Measurements from ENCODE around the gene CSMD2. TPM values are rescaled to one million over a fixed set of nuclear protein-coding genes. Genes with fewer than 3 reads are reported as not detected.

The CSMD2 gene
- total RNA-seq, 4 donors from 2014 or later, result 0.16 to 1.00 (median 0.27) TPM; not detected in 1

DNA sequence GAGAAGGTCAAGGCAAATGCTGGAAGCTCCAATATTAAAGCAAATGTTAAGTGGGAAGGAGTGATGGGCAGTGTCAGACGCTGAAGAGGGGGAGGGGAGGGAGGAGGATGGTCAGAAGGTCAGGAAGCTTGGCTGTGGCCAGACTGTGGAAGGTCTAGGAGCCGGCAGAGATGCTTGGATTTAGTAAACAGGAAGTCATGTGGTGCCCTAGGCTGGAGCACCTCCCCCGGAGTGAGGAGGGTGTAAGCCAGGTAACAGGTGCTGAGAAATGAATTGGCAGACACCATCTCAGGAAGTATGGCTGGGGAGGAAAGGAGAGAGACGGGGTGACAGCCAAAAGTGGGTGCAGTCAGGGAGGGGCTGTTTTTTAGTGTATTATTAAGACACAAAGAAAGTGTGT, 17.7 kb downstream of the CSMD2 start:
- intact Hi-C loops (cut with DNase I; ENCODE audit: low total_unique reads), result no loop called here
- in situ Hi-C loops (cut with MboI; ENCODE audit: low pct_ligation_motif_present in 1 of 4, low pct_unique_long_range_greater_than_20kb in 1 of 4, low sequenced_read_pairs in 3 of 4), result no loop called here
- H3K36me3 ChIP-seq, result no peaks in the 10 kb centered on the region
- no peaks in the 10 kb centered on the region for H3K4me1 ChIP-seq
- TF ChIP-seq EP300 (IDR thresholded peaks at IDR 0.05; ENCODE audit: low read depth) (no peak), POLR2A (IDR thresholded peaks at IDR 0.05) (no peak), POLR2AphosphoS5 (IDR thresholded peaks at IDR 0.05) (no peak)
- TF ChIP-seq, protein P1, sequence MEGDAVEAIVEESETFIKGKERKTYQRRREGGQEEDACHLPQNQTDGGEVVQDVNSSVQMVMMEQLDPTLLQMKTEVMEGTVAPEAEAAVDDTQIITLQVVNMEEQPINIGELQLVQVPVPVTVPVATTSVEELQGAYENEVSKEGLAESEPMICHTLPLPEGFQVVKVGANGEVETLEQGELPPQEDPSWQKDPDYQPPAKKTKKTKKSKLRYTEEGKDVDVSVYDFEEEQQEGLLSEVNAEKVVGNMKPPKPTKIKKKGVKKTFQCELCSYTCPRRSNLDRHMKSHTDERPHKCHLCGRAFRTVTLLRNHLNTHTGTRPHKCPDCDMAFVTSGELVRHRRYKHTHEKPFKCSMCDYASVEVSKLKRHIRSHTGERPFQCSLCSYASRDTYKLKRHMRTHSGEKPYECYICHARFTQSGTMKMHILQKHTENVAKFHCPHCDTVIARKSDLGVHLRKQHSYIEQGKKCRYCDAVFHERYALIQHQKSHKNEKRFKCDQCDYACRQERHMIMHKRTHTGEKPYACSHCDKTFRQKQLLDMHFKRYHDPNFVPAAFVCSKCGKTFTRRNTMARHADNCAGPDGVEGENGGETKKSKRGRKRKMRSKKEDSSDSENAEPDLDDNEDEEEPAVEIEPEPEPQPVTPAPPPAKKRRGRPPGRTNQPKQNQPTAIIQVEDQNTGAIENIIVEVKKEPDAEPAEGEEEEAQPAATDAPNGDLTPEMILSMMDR (IDR thresholded peaks at IDR 0.05), result no peak
- no peak overlapping the region for H3K4me3 ChIP-seq
- no peak overlapping the region for H3K27ac ChIP-seq
- no peaks in the 10 kb centered on the region for H3K27me3 ChIP-seq
- 0 to 15% methylated on average over 3 to 4 of the region's 4 CpGs for WGBS, 2 donors (ENCODE audit: low coverage in 1 of 2)
- H3K9me3 ChIP-seq, result no peaks in the 10 kb centered on the region
- DNase-seq, result no peak

DNA sequence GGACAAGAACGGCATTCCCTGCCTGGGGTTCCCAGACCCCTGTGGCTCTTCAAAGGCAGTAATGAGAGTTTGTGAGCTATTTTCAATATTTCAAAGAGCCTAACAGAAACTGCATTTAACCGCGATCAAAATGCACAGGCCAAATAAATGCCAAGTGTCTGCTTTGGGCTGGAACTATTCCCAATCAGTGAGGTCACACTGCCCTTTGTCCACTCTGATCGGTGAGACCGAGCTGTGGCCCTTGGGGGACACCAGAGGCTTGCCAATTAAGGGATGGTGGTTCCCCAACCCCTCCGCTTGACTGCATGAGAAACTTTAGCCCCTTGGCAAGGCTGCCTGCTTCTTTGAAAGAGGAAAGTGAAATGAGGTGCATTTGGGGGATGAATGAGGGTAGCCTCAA, 20.3 kb downstream of the CSMD2 start:
- Histone ChIP-seq H3K4me3 (no peak overlapping the region), H3K9me3 (no peaks in the 10 kb centered on the region), H3K27ac (no peak overlapping the region), H3K4me1 (no peaks in the 10 kb centered on the region), H3K27me3 (no peaks in the 10 kb centered on the region), H3K36me3 (no peaks in the 10 kb centered on the region)
- WGBS, 2 donors (ENCODE audit: low coverage in 1 of 2), result 64 to 66% methylated on average over 4 to 6 of the region's 6 CpGs
- no peak for DNase-seq
- in situ Hi-C loops (cut with MboI; ENCODE audit: low pct_ligation_motif_present in 1 of 4, low pct_unique_long_range_greater_than_20kb in 1 of 4, low sequenced_read_pairs in 3 of 4) (no loop called here), intact Hi-C loops (cut with DNase I; ENCODE audit: low total_unique reads) (no loop called here)
- no peak for TF ChIP-seq POLR2AphosphoS5 (IDR thresholded peaks at IDR 0.05)
- no peak for TF ChIP-seq POLR2A (IDR thresholded peaks at IDR 0.05)
- no peak for TF ChIP-seq EP300 (IDR thresholded peaks at IDR 0.05; ENCODE audit: low read depth)
- TF ChIP-seq, protein P1 (IDR thresholded peaks at IDR 0.05), result no peak

DNA sequence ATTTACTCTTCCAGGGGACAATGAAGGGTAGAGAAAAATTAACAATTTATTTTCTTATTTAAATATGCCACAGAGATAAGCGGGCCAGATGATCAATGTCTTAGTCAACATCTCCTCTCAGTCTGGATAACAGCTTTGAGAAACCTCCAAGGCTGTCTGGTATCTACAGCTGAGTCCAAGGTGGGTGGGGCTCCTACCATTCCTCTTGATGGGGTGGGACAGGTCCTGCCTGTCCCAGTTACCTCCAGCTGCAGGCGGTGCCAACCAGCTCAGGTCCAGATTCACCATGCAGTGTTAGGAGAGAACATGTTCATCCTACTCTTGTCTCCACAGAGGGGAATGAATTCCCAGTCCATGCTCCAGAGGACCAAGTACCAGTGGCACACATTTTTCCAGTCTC, 21.1 kb downstream of the CSMD2 start:
- TF ChIP-seq, protein P1 (IDR thresholded peaks at IDR 0.05), result no peak
- no peak for TF ChIP-seq POLR2AphosphoS5 (IDR thresholded peaks at IDR 0.05)
- TF ChIP-seq EP300 (IDR thresholded peaks at IDR 0.05; ENCODE audit: low read depth), result no peak
- no peak for TF ChIP-seq POLR2A (IDR thresholded peaks at IDR 0.05)
- no peaks in the 10 kb centered on the region for H3K36me3 ChIP-seq
- intact Hi-C loops (cut with DNase I; ENCODE audit: low total_unique reads), result no loop called here
- no peak overlapping the region for H3K27ac ChIP-seq
- WGBS, 2 donors (ENCODE audit: low coverage in 1 of 2), result 78% methylated on average over 2 of the region's 2 CpGs; no CpG with 5 or more reads in 1 of the 2 donors
- no peaks in the 10 kb centered on the region for H3K27me3 ChIP-seq
- in situ Hi-C loops (cut with MboI; ENCODE audit: low pct_ligation_motif_present in 1 of 4, low pct_unique_long_range_greater_than_20kb in 1 of 4, low sequenced_read_pairs in 3 of 4), result no loop called here
- H3K4me3 ChIP-seq, result no peak overlapping the region
- no peaks in the 10 kb centered on the region for H3K9me3 ChIP-seq
- no peaks in the 10 kb centered on the region for H3K4me1 ChIP-seq
- no peak for DNase-seq

DNA sequence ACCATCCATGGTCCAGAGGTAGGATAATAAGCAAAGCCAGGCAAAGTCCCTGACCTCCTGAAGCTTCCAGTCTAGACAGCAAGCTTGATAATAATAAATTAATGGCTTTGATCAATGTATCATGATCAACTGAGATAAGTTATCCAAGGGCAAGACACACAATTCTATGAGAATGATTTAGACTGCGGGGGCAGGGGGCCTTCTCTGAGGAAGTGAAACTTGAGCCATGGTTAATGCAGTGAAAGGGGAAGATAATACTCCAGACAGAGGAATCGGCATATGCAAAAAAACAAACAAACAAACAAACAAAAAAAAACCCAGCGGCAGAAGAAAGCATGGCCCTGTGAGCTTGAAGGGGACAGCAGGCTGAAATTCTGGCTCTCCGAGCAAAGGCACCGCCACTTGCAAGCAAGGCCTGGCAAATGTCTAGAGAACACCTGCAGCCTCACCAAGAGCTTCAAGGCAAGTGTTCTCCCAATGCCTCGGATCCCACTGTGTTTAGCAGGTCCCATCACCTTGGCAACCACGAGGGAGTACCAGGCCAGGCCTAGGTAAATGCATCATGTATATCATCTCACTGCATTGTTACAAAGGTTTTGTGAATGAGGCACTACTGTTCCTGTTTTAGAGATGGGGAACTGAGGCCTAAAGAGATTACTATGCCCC, 24.9 kb downstream of the CSMD2 start:
- 64% methylated on average over 7 of the region's 7 CpGs; no CpG with 5 or more reads in 1 of the 2 donors for WGBS, 2 donors (ENCODE audit: low coverage in 1 of 2)
- intact Hi-C loops (cut with DNase I; ENCODE audit: low total_unique reads) (no loop called here), in situ Hi-C loops (cut with MboI; ENCODE audit: low pct_ligation_motif_present in 1 of 4, low pct_unique_long_range_greater_than_20kb in 1 of 4, low sequenced_read_pairs in 3 of 4) (no loop called here)

More for the DNA sequence above, 24.9 kb downstream of the CSMD2 start:
- Histone ChIP-seq H3K4me3 (no peak overlapping the region), H3K27me3 (no peaks in the 10 kb centered on the region), H3K4me1 (no peaks in the 10 kb centered on the region), H3K36me3 (no peaks in the 10 kb centered on the region), H3K9me3 (no peaks in the 10 kb centered on the region), H3K27ac (no peak overlapping the region)
- DNase-seq, result no peak
- TF ChIP-seq, protein P1 (IDR thresholded peaks at IDR 0.05), result no peak
- TF ChIP-seq POLR2A (IDR thresholded peaks at IDR 0.05) (no peak), EP300 (IDR thresholded peaks at IDR 0.05; ENCODE audit: low read depth) (no peak), POLR2AphosphoS5 (IDR thresholded peaks at IDR 0.05) (no peak)

Measured in transverse colon (tissue), 4 donors.